OCI-LY1 (cell line): Measurements from ENCODE around the gene NUP133.

ENCODE experiments used
- H2AFZ ChIP-seq: fragments of 200-600 bp; sonication (generic), shearing (Covaris generic); 2 replicates; pipeline ENCODE4 v1.6.0; 2014; ENCODE audit warnings: antibody characterized with exemption, mild to moderate bottlenecking, low read length
- H3F3A ChIP-seq: fragments of 200-600 bp; sonication (generic), shearing (Covaris generic); 2 replicates; pipeline ENCODE4 v1.6.0; 2014; ENCODE audit warnings: mild to moderate bottlenecking, antibody characterized with exemption, low read length, moderate library complexity; ENCODE audit not compliant: insufficient read depth
- H3K27ac ChIP-seq: fragments of 200-600 bp; sonication (generic); 2 replicates; pipeline ENCODE4 v1.5.1; 2014; ENCODE audit warnings: low read length, mixed run types, mild to moderate bottlenecking, low read depth; ENCODE audit not compliant: poor library complexity, severe bottlenecking
- H3K27me3 ChIP-seq: fragments of 200-600 bp; sonication (generic); 2 replicates; pipeline ENCODE4 v1.6.0; 2014; ENCODE audit warnings: antibody characterized with exemption, mild to moderate bottlenecking, low read length, moderate library complexity; ENCODE audit not compliant: insufficient read depth
- H3K36me3 ChIP-seq: fragments of 200-600 bp; sonication (generic); 2 replicates; pipeline ENCODE4 v1.6.1; 2014; ENCODE audit warnings: mild to moderate bottlenecking, antibody characterized with exemption, low read length, moderate library complexity, mixed read lengths; ENCODE audit not compliant: insufficient read depth
- H3K4me1 ChIP-seq: fragments of 200-600 bp; sonication (generic); 2 replicates; pipeline ENCODE4 v1.5.1; 2014; ENCODE audit warnings: mild to moderate bottlenecking, low read length, moderate library complexity; ENCODE audit not compliant: insufficient read depth, severe bottlenecking
- H3K4me2 ChIP-seq: fragments of 200-600 bp; sonication (generic), shearing (Covaris generic); 2 replicates; pipeline ENCODE4 v1.6.1; 2014; ENCODE audit warnings: low read length
- H3K4me3 ChIP-seq: fragments of 200-600 bp; sonication (generic); 2 replicates; pipeline ENCODE4 v1.5.1; 2014; ENCODE audit warnings: low read length, low read depth, mild to moderate bottlenecking, mixed read lengths; ENCODE audit not compliant: poor library complexity, severe bottlenecking
- H3K79me2 ChIP-seq: fragments of 200-600 bp; shearing (Covaris generic); 2 replicates; pipeline ENCODE4 v1.6.1; 2016; ENCODE audit warnings: mixed run types, low read length, mixed read lengths; ENCODE audit not compliant: insufficient read depth
- H3K9ac ChIP-seq: fragments of 200-600 bp; sonication (generic), shearing (Covaris generic); 2 replicates; pipeline ENCODE4 v1.6.1; 2014; ENCODE audit warnings: mild to moderate bottlenecking, low read length, mixed read lengths
- H3K9me2 ChIP-seq: fragments of 200-600 bp; sonication (generic), shearing (Covaris generic); 2 replicates; pipeline ENCODE4 v1.6.1; 2014; ENCODE audit warnings: low read depth, mild to moderate bottlenecking, low read length, mixed read lengths
- H3K9me3 ChIP-seq: fragments of 200-600 bp; shearing (Covaris generic); 2 replicates; pipeline ENCODE4 v1.6.1; 2014; ENCODE audit warnings: low read length, mixed read lengths
- H4K20me1 ChIP-seq: fragments of 200-600 bp; sonication (generic), shearing (Covaris generic); 2 replicates; pipeline ENCODE4 v1.6.0; 2016; ENCODE audit warnings: mild to moderate bottlenecking, low read length; ENCODE audit not compliant: insufficient read depth
- CTCF ChIP-seq: fragments of 200-600 bp; sonication (generic), shearing (Covaris generic); IDR thresholded peaks from 2 replicates; pipeline ENCODE4 v1.5.1; 2017; ENCODE audit warnings: mild to moderate bottlenecking, antibody characterized with exemption, low read length, moderate library complexity, mixed read lengths
- EZH2 ChIP-seq: fragments of 200-600 bp; sonication (generic), shearing (Covaris generic); IDR thresholded peaks from 2 replicates; pipeline ENCODE4 v1.8.0; 2017; ENCODE audit warnings: borderline replicate concordance, mixed run types, mild to moderate bottlenecking, antibody characterized with exemption, low read length, moderate library complexity, mixed read lengths

NUP133 gene

GRCh38 chr1:229452956-229453801 is 55.0 kb downstream of the NUP133 start:
- no peak overlapping the region for H3K9ac ChIP-seq
- no peak overlapping the region for H2AFZ ChIP-seq
- no peaks in the 10 kb centered on the region for H3K4me1 ChIP-seq
- no peaks in the 10 kb centered on the region for H3K79me2 ChIP-seq
- H4K20me1 ChIP-seq: no peaks in the 10 kb centered on the region
- no peaks in the 10 kb centered on the region for H3K27me3 ChIP-seq
- no peak overlapping the region for H3K27ac ChIP-seq
- H3K36me3 ChIP-seq: peaks cover 66% of the 10 kb centered on the region
- H3K4me3 ChIP-seq: no peak overlapping the region
- no peaks in the 10 kb centered on the region; the same call in 1 of the 2 replicates for H3K9me2 ChIP-seq
- peak; percentile 42; the same call in 1 of the 2 replicates for TF ChIP-seq CTCF
- TF ChIP-seq EZH2: no peak
- no peaks in the 10 kb centered on the region for H3K9me3 ChIP-seq
- no peak overlapping the region for H3K4me2 ChIP-seq
- no peaks in the 10 kb centered on the region for H3F3A ChIP-seq

- Histone ChIP-seq H3F3A (no peaks in the 10 kb centered on the region), H3K4me2 (no peak overlapping the region), H4K20me1 (no peaks in the 10 kb centered on the region), H3K9me3 (no peaks in the 10 kb centered on the region), H3K4me1 (no peaks in the 10 kb centered on the region), H3K9ac (no peak overlapping the region), H3K79me2 (no peaks in the 10 kb centered on the region), H3K27me3 (no peaks in the 10 kb centered on the region), H3K27ac (no peak overlapping the region), H3K4me3 (no peak overlapping the region), H2AFZ (no peak overlapping the region), H3K9me2 (no peaks in the 10 kb centered on the region), H3K36me3 (peaks cover 62% of the 10 kb centered on the region)
- TF ChIP-seq EZH2 (no peak), CTCF (no peak)
These were observed 59.3 kb downstream of the NUP133 start for GRCh38 chr1:229448845-229449244.

GRCh38 chr1:229448354-229448753 is 59.8 kb downstream of the NUP133 start:
- Histone ChIP-seq H4K20me1 (no peaks in the 10 kb centered on the region), H3K9me3 (no peaks in the 10 kb centered on the region), H3K4me3 (no peak overlapping the region), H3K4me2 (no peak overlapping the region), H3K27me3 (no peaks in the 10 kb centered on the region), H3K4me1 (no peaks in the 10 kb centered on the region), H3F3A (no peaks in the 10 kb centered on the region), H2AFZ (no peak overlapping the region), H3K36me3 (peaks cover 57% of the 10 kb centered on the region), H3K9ac (no peak overlapping the region), H3K79me2 (no peaks in the 10 kb centered on the region), H3K9me2 (no peaks in the 10 kb centered on the region), H3K27ac (no peak overlapping the region)
- TF ChIP-seq CTCF (no peak), EZH2 (no peak)
